ENCODE results near the gene SNX13. TPM values are rescaled to one million over a fixed set of nuclear protein-coding genes. Genes with fewer than 3 reads are reported as not detected.

The SNX13 gene
- total and polyA plus RNA-seq, 2 donors (not counting 1 experiment from before 2014, with no cell fraction given) = 6.5 to 58.1 TPM

- Histone ChIP-seq H3K36me3 (replicated peaks in 1 of 2; ENCODE audit: control extremely low read depth in 1 of 2, control insufficient read depth in 1 of 2, extremely low read depth in 1 of 2, insufficient read depth in 2 of 2, low read length in 1 of 2) (peaks cover under 1 to 27% of the 10 kb centered on the region in 2 experiments), H3K4me1 (ENCODE audit: control insufficient read depth in 2 of 2, insufficient read depth in 2 of 2, low read length in 2 of 2) (no peaks in the 10 kb centered on the region), H3K79me2 (ENCODE audit: control insufficient read depth, insufficient read depth, low read length) (no peaks in the 10 kb centered on the region), H3K4me2 (replicated peaks; ENCODE audit: low read depth, low read length, poor library complexity, severe bottlenecking) (no peak overlapping the region), H2AFZ (ENCODE audit: insufficient read depth, low read depth, low read length, poor library complexity, severe bottlenecking) (no peak overlapping the region), H3K27ac (ENCODE audit: low read length in 2 of 2) (no peak overlapping the region), H4K20me1 (ENCODE audit: control insufficient read depth, insufficient read depth, low read length, poor library complexity, severe bottlenecking) (no peaks in the 10 kb centered on the region), H3K4me3 (ENCODE audit: control extremely low read depth in 1 of 5, extremely low read depth in 1 of 5, insufficient read depth in 1 of 5, low read depth in 2 of 5, low read length in 4 of 5) (no peak overlapping the region), H3K9ac (ENCODE audit: low read length) (no peak overlapping the region), H3K27me3 (replicated peaks in 1 of 4; ENCODE audit: control extremely low read depth in 1 of 4, control insufficient read depth in 3 of 4, insufficient read depth in 4 of 4, low read length in 3 of 4) (no peaks in the 10 kb centered on the region), H3K9me3 (ENCODE audit: control extremely low read depth in 1 of 3, control insufficient read depth in 2 of 3, insufficient read depth in 1 of 3, low read length in 2 of 3) (peaks cover 0 to 4% (median 0%) of the 10 kb centered on the region in 3 donors)
- TF ChIP-seq EZH2 (IDR thresholded peaks at IDR 0.05; ENCODE audit: borderline replicate concordance, insufficient read depth, low read depth, low read length, poor library complexity, severe bottlenecking) = no peak
- TF ChIP-seq, protein P1, sequence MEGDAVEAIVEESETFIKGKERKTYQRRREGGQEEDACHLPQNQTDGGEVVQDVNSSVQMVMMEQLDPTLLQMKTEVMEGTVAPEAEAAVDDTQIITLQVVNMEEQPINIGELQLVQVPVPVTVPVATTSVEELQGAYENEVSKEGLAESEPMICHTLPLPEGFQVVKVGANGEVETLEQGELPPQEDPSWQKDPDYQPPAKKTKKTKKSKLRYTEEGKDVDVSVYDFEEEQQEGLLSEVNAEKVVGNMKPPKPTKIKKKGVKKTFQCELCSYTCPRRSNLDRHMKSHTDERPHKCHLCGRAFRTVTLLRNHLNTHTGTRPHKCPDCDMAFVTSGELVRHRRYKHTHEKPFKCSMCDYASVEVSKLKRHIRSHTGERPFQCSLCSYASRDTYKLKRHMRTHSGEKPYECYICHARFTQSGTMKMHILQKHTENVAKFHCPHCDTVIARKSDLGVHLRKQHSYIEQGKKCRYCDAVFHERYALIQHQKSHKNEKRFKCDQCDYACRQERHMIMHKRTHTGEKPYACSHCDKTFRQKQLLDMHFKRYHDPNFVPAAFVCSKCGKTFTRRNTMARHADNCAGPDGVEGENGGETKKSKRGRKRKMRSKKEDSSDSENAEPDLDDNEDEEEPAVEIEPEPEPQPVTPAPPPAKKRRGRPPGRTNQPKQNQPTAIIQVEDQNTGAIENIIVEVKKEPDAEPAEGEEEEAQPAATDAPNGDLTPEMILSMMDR (IDR thresholded peaks at IDR 0.05) = no peak
- CTCF ChIA-PET = no interaction called here
- peaks cover 17% of the 10 kb centered on the region for H3K4me1 Mint-ChIP-seq
- WGBS (ENCODE audit: insufficient coverage) = 99% methylated on average over 10 of the region's 10 CpGs
- ATAC-seq (ENCODE audit: low read depth) (no peak), DNase-seq (no peak)
- intact Hi-C loops (cut with micrococcal nuclease) = no loop called here
- H3K9me3 Mint-ChIP-seq (ENCODE audit: insufficient read depth) = no peaks in the 10 kb centered on the region
- H3K4me3 Mint-ChIP-seq = no peak overlapping the region
- H3K27ac Mint-ChIP-seq = no peak overlapping the region
- POLR2A ChIA-PET = no interaction called here
- no peaks in the 10 kb centered on the region for H3K27me3 Mint-ChIP-seq
Observed at GRCh38 chr7:17848516-17848915, 91.8 kb downstream of the SNX13 start.

DNA sequence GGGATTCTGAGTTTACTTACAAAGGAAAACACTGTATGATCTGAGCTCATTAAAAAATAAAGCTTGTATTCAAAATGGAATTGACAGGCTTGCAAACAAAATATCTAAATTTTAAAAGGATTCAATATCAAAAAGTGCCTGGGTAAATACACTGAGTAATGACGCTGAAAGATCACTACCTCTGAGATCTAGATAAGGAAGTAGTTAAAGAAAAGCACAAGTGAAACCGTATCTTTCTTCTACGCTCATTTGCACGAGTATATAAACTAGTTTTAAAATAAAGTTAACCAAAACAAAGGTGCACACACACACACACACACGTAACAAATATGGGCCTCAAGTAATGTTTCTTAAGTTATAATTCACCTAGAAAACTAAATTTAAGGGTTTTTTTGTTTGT lies 93.4 kb downstream of the SNX13 start:
- Histone ChIP-seq H4K20me1 (ENCODE audit: control insufficient read depth, insufficient read depth, low read length, poor library complexity, severe bottlenecking) (no peaks in the 10 kb centered on the region), H3K9ac (ENCODE audit: low read length) (no peak overlapping the region), H2AFZ (ENCODE audit: insufficient read depth, low read depth, low read length, poor library complexity, severe bottlenecking) (no peak overlapping the region), H3K9me3 (ENCODE audit: control extremely low read depth in 1 of 3, control insufficient read depth in 2 of 3, insufficient read depth in 1 of 3, low read length in 2 of 3) (peaks cover 0 to 4% (median 0%) of the 10 kb centered on the region in 3 donors), H3K4me3 (ENCODE audit: control extremely low read depth in 1 of 5, extremely low read depth in 1 of 5, insufficient read depth in 1 of 5, low read depth in 2 of 5, low read length in 4 of 5) (no peak overlapping the region), H3K27me3 (replicated peaks in 1 of 4; ENCODE audit: control extremely low read depth in 1 of 4, control insufficient read depth in 3 of 4, insufficient read depth in 4 of 4, low read length in 3 of 4) (no peaks in the 10 kb centered on the region), H3K4me1 (ENCODE audit: control insufficient read depth in 2 of 2, insufficient read depth in 2 of 2, low read length in 2 of 2) (no peaks in the 10 kb centered on the region), H3K36me3 (replicated peaks in 1 of 2; ENCODE audit: control extremely low read depth in 1 of 2, control insufficient read depth in 1 of 2, extremely low read depth in 1 of 2, insufficient read depth in 2 of 2, low read length in 1 of 2) (peaks cover 6 to 15% of the 10 kb centered on the region in 2 experiments), H3K27ac (ENCODE audit: low read length in 2 of 2) (peak overlapping the region in 1 of 2 donors; percentile 17), H3K4me2 (replicated peaks; ENCODE audit: low read depth, low read length, poor library complexity, severe bottlenecking) (no peak overlapping the region), H3K79me2 (ENCODE audit: control insufficient read depth, insufficient read depth, low read length) (no peaks in the 10 kb centered on the region)
- ChIA-PET POLR2A (no interaction called here), CTCF (no interaction called here)
- H3K4me1 Mint-ChIP-seq = peaks cover 19% of the 10 kb centered on the region
- ATAC-seq (ENCODE audit: low read depth) = no peak
- peak; percentile 8 for DNase-seq
- TF ChIP-seq, protein P1 (IDR thresholded peaks at IDR 0.05) = no peak
- no peak for TF ChIP-seq EZH2 (IDR thresholded peaks at IDR 0.05; ENCODE audit: borderline replicate concordance, insufficient read depth, low read depth, low read length, poor library complexity, severe bottlenecking)
- intact Hi-C loops (cut with micrococcal nuclease) = no loop called here
- WGBS (ENCODE audit: insufficient coverage) = no CpG with 5 or more reads among the region's 5 CpGs
- H3K27me3 Mint-ChIP-seq = no peaks in the 10 kb centered on the region
- H3K4me3 Mint-ChIP-seq = no peak overlapping the region
- no peak overlapping the region for H3K27ac Mint-ChIP-seq
- H3K9me3 Mint-ChIP-seq (ENCODE audit: insufficient read depth) = no peaks in the 10 kb centered on the region
